HG03103 (cell line): ENCODE data around the gene SLCO4C1.
A peak's percentile ranks its signal among the peaks of the same experiment; 100 is the strongest.

Experiments used
- ATAC-seq: cut with Tn5 transposase; IDR thresholded peaks from one replicate; pipeline ENCODE4 v1.9.1; 2021; ENCODE audit warnings: low read depth; ENCODE audit not compliant: unreplicated experiment

Gene SLCO4C1

DNA sequence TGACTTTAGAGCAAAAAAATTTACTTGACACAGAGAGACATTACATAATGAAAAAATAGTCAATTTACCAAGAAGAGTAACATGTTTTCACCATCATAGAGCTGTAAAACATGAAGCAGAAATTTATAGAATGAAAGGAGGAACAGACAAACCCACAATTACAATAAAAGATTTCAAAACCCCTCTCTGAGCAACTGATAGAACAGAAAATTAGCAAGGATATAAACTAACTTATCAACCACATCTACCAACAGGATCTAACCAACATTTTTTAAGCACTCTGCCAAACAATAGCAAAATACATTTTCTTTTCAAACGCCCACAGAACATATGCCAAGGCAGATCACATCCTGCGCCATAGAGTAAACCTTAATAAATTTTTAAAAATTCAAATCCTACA, 17.9 kb downstream of the SLCO4C1 start:
- no peak for ATAC-seq

- ATAC-seq: no peak
These were observed 18.9 kb downstream of the SLCO4C1 start for GRCh38 chr5:102277144-102277543.

GRCh38 chr5:102271759-102272158, 24.3 kb downstream of the SLCO4C1 start:
- no peak for ATAC-seq

GRCh38 chr5:102270036-102270435, 26.0 kb downstream of the SLCO4C1 start:
- ATAC-seq: no peak

DNA sequence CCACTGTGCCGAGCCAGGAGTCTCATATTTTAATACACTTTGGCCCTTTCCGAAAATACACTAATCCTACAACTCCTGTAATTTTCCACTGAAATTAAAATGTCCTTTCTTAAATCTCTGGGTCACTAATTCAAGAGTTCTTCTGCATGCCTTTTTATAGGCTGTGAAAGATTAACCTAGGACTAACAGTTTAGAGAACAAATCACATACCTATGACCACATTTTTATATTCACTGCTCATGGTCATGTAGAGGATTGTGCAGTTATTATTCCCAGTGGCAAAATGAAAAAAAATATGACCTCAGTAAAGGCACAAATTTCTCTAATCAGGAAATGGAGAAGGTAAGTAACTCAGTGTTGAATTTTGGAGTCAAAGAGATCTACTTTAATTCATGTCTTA, 33.4 kb downstream of the SLCO4C1 start:
- ATAC-seq: no peak

DNA sequence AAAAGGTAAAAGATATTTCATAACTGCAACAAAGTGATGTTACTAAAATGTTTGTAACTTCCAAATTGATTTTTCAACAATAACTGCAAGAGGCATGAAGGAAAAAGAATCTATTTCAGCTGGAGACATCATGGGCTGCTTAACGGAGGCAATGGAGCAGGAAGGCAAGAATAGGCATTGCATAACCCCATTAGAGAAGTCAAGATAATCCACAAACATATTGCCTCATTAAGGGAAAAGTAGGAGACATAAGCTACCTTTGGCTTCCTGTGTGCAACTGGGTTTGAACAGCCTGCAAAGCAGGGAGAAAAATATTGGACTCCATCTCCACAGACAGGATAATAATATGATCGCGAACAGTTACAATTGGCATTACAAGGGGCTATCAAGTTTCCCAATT, 46.7 kb downstream of the SLCO4C1 start:
- ATAC-seq: no peak

DNA sequence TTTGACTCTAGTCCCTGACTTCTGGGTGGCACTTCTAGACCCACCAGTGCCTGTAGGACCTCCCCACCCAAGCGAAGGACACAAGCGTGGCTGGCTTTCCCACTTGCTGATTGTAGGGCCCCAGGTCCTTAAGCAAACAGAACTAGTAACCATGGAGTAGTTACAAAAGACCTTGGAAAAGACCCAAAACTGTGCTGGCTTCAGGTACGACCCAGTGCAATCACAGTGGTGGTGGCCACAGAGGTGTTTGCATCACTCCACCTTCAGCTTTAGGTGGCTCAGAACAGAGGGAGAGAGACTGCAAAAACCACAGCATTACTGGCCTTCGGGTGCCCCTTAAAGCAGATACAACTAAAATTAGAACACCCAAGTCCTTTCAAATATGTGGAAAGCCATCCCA, 52.9 kb downstream of the SLCO4C1 start:
- ATAC-seq: no peak

- ATAC-seq: no peak
These were observed 54.2 kb downstream of the SLCO4C1 start for GRCh38 chr5:102241809-102242421.

GRCh38 chr5:102231693-102232619, 64.1 kb downstream of the SLCO4C1 start:
- ATAC-seq: peak; percentile 85

- ATAC-seq: no peak
These were observed 66.4 kb downstream of the SLCO4C1 start for GRCh38 chr5:102229685-102230084.

DNA sequence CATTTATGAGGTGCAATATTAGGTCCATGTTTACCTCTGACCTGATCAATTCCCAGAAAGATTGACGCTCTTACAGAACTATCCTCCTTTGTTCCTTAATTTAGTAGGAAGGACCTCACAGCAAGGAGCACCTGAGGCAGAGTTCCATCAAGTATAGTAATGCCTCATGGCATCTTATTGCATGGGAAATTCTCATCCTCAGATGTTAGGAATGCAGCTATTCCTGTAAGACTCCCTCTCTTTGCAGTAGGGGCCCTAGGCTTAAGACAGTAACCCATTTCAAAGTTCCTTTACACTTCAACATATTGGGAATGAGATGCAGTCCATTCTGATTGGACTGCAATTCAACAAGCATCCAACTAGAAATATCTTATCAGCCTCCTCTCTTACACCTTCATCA, 69.8 kb downstream of the SLCO4C1 start:
- no peak for ATAC-seq

DNA sequence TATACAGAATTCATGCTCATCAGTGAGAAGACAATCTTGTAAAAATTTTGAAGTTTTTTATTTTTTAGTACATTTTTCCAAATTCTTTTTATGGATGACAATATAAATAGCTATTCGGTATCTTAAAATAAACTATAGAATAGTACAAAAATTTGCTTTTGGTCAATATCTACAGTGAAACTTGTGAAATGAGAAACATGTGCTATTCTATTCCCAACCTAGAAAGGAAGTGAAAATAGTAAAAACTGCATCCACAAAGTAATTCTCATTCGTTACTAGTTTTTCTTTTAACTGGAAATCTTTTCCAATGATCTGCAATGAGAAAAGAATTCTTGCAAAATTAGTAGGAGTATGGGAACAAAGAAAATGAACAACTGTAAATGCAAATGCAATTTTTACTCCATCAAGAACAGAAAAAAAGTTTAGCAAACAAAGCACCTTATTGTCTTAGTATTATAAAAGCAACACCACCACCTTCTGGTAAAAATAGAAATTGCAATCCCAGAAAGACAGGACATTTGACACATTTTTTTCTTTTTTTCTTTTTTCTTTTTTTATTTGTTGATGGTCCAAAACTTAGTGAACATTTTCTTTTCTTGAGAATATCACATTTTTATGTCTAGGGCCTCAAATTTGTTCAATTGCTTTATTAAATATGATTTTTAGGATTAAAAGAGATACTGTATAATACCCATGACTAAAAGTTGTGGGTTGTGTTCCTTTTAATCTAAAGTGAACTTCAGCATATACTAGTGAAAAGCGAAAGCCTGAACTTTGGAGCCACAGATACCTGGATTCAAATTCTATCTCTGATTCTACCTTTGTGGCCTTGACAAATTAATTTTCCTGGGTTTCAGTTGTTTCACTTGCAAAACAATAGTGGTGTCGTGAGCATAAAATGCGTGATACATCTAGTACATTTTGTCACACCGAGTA, 72.3 kb downstream of the SLCO4C1 start:
- peak; percentile 53 for ATAC-seq

- ATAC-seq: no peak
These were observed 73.3 kb downstream of the SLCO4C1 start for GRCh38 chr5:102222772-102223171.

- ATAC-seq: no peak
These were observed 74.1 kb downstream of the SLCO4C1 start for GRCh38 chr5:102221949-102222348.

- peak; percentile 43 for ATAC-seq
These were observed 77.9 kb downstream of the SLCO4C1 start for GRCh38 chr5:102218159-102218558.

DNA sequence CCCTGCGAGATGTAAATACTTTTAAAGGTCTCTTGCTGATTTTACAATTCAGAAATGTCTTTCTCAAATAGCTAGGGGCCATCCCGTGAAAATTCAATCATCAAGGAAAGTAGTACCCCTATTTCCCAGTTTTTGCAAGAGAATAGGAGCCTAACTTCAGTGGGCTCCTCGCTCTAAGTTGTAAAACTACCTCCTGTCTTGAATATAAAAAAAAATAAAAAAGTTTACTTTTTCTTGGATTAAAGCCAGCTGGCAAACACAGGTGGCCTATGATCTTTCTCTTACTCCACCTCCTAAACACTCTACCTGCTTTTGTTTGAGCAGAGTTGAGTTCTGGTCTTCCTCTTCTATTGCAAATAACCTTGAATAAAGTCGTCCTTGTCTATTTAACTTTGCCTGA, 79.4 kb downstream of the SLCO4C1 start:
- no peak for ATAC-seq

DNA sequence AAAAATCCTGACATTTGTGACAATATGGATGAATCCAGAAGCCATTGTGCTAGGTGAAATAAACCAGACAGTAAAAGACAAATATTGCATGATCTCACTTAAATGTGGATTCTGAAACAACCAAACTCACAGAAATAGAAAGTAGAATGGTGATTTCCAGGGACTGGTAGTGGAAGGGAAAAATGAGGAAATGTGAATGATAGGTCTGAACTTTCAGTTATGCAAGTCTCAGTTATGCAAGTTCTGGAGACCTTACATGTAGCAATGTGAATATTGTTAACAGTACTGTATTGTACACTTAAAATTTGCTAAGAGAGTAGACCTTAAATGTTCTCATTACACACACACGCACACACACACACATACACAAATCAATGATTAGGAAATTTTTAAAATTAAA, 84.9 kb downstream of the SLCO4C1 start:
- ATAC-seq: peak; percentile 56

GRCh38 chr5:102200861-102201260, 95.2 kb downstream of the SLCO4C1 start:
- ATAC-seq: no peak

GRCh38 chr5:102196481-102196880, 99.6 kb downstream of the SLCO4C1 start:
- no peak for ATAC-seq
